Measurements from ENCODE around the gene SLC35E2B.
"Not testable (repeated sequence)": the region's sequence is repeated elsewhere in the genome, so short reads cannot be mapped to it uniquely, and the experiment has no call there.

Gene SLC35E2B

GRCh38 chr1:1703796-1704195 lies 11.2 kb upstream of the SLC35E2B start:
- no peak for DNase-seq (ENCODE audit: low spot score)

GRCh38 chr1:1702506-1702905 lies 9.9 kb upstream of the SLC35E2B start:
- not testable (repeated sequence) for DNase-seq (ENCODE audit: low spot score)

- DNase-seq (ENCODE audit: low spot score), result not testable (repeated sequence)
Observed at GRCh38 chr1:1700557-1700956, 8.0 kb upstream of the SLC35E2B start.

- DNase-seq (ENCODE audit: low spot score), result not testable (repeated sequence)
Observed at GRCh38 chr1:1700067-1700466, 7.5 kb upstream of the SLC35E2B start.

- DNase-seq (ENCODE audit: low spot score), result not testable (repeated sequence)
Observed at GRCh38 chr1:1699061-1699460, 6.5 kb upstream of the SLC35E2B start.

- not testable (repeated sequence) for DNase-seq (ENCODE audit: low spot score)
Observed at GRCh38 chr1:1697358-1698183, 5.0 kb upstream of the SLC35E2B start.

- DNase-seq (ENCODE audit: low spot score), result not testable (repeated sequence)
Observed at GRCh38 chr1:1696431-1697357, 4.1 kb upstream of the SLC35E2B start.

- peak; percentile 56 for DNase-seq (ENCODE audit: low spot score)
Observed at GRCh38 chr1:1692324-1692713, 276 bp downstream of the SLC35E2B start.

GRCh38 chr1:1691443-1691842 lies 1.2 kb downstream of the SLC35E2B start:
- DNase-seq (ENCODE audit: low spot score), result not testable (repeated sequence)

GRCh38 chr1:1689526-1689925 lies 3.1 kb downstream of the SLC35E2B start:
- not testable (repeated sequence) for DNase-seq (ENCODE audit: low spot score)

- no peak for DNase-seq (ENCODE audit: low spot score)
Observed at GRCh38 chr1:1687846-1688245, 4.7 kb downstream of the SLC35E2B start.

- DNase-seq (ENCODE audit: low spot score), result no peak
Observed at GRCh38 chr1:1684031-1684681, 8.4 kb downstream of the SLC35E2B start.

- no peak for DNase-seq (ENCODE audit: low spot score)
Observed at GRCh38 chr1:1683104-1683905, 9.3 kb downstream of the SLC35E2B start.

- DNase-seq (ENCODE audit: low spot score), result no peak
Observed at GRCh38 chr1:1680912-1681273, 11.7 kb downstream of the SLC35E2B start.

- no peak for DNase-seq (ENCODE audit: low spot score)
Observed at GRCh38 chr1:1680031-1680911, 12.3 kb downstream of the SLC35E2B start.

- DNase-seq (ENCODE audit: low spot score), result peak; percentile 41
Observed at GRCh38 chr1:1678581-1679380, 13.8 kb downstream of the SLC35E2B start.

GRCh38 chr1:1677718-1678580 lies 14.6 kb downstream of the SLC35E2B start:
- DNase-seq (ENCODE audit: low spot score), result no peak

- not testable (repeated sequence) for DNase-seq (ENCODE audit: low spot score)
Observed at GRCh38 chr1:1676087-1676486, 16.5 kb downstream of the SLC35E2B start.

- not testable (repeated sequence) for DNase-seq (ENCODE audit: low spot score)
Observed at GRCh38 chr1:1675218-1675617, 17.4 kb downstream of the SLC35E2B start.

Data from kidney tubule cell (primary cell).